Activated CD8-positive, alpha-beta memory T cell treated with anti-CD3 and anti-CD28 coated beads for 24 hours (primary cell): ENCODE data around the gene HAVCR2.

ENCODE experiments used
- DNase-seq: peaks from one replicate; pipeline ENCODE4 v3.0.0-alpha.2; 2020

HAVCR2 gene

GRCh38 chr5:157108976-157109375 lies at the start of gene HAVCR2:
Gene HAVCR2, minus strand, starts transcription at chr5:157109044. Its CDS starts 61 bp downstream, at chr5:157108983.
- DNase-seq: peak; percentile 75

GRCh38 chr5:157157293-157157891 lies 48.5 kb upstream of the HAVCR2 start:
- DNase-seq: no peak

- no peak for DNase-seq
These were observed 46.5 kb upstream of the HAVCR2 start for GRCh38 chr5:157155297-157155696.

DNA sequence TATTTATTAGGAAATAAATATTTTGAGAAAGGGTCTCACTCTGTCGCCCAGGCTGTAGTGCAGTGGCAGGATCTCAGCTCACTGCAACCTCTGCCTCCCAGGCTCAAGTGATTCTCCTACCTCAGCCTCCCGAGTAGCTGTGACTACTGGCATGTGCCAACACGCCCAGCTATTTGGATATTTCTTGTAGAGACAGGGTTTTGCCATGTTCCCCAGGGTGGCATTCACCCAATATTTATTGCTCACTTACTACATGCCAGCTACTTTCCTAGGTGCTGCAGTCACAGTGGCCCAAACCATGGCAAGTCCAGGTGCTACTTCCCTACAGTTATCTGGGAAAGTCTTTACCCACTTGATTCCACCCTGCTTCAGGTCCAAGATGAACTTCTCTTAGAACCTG lies 42.2 kb upstream of the HAVCR2 start:
- no peak for DNase-seq

GRCh38 chr5:157148734-157149615 lies 40.1 kb upstream of the HAVCR2 start:
- DNase-seq: peak; percentile 90

GRCh38 chr5:157143127-157143971 lies 34.5 kb upstream of the HAVCR2 start:
- DNase-seq: peak; percentile 77

GRCh38 chr5:157142317-157143126 lies 33.7 kb upstream of the HAVCR2 start, which contains the start of gene MED7:
Gene MED7, minus strand, starts transcription at chr5:157142865. Its CDS starts 3,434 bp downstream, at chr5:157139431.
- DNase-seq: peak; percentile 90

DNA sequence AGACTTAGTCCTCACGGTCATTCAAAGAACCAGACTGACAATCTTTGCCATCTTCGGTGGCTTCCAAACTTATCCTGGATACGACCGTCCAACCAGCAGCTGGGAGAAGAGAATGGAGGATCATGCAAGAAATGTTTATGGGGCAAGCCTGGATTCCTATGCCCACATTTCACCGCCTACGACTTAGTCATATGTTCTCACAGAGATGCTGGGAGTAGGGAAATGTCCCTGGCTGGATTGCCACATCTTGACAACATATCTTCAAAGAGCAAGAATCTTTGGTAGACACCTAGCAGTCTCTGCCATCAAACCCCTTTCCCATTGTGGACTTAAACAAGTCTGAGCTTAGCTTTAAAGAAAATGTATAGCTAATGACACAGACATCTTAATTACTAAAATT lies 28.8 kb upstream of the HAVCR2 start:
- no peak for DNase-seq

DNA sequence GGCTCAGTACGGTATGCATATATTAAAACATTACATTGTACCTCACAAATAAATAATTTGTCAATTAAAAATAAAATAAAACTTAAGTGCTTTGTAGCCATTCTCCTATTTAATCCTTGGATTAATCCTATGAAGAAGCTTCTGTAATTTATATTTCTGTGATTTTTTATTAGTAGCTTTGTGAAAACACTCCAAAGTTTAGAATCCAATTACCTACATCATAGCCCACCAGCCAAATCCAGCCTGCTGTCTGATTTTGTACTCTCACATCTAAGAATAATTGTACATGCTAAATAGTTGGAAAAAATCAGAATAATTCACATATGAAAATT lies 23.4 kb upstream of the HAVCR2 start:
- DNase-seq: no peak

DNA sequence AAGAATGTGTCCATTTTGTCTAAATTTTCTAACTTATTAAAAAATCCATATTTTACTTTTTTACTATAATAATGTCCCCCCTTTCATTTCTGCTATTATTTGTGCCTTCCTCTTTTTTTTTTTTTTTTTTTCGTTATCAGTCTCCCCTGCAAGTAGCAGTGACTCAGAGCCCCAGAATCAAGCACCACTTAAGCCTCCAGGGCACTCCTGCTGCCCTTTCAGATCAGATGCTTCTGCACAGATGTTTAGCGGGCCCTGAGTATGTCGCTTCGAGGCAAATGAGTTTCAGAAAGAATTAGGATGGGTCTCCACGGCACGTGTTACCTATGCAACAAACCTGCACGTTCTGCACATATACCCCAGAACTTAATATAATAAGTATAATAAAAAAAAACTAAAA lies 22.1 kb upstream of the HAVCR2 start:
- no peak for DNase-seq

GRCh38 chr5:157121709-157122108 lies 12.9 kb upstream of the HAVCR2 start:
- DNase-seq: no peak

DNA sequence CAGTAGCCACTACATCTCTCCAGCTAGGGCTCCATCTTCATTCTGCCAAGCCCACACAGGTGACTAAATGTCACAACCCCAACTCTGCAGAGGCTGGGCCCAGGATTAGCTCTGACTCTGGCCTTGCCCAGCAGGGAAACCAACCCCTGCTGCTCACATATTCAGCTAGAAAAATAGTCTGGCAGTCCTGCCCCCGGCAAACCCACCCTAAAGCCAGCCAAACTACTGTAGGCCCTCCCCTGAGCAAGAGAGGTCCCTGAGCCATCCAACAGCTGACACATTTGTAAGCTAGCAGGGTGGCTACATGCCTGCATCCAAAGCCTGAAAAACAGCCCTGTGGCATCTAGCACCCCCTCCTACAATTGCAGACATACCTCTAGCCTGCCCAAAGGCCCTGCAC lies 11.3 kb upstream of the HAVCR2 start:
- DNase-seq: no peak

DNA sequence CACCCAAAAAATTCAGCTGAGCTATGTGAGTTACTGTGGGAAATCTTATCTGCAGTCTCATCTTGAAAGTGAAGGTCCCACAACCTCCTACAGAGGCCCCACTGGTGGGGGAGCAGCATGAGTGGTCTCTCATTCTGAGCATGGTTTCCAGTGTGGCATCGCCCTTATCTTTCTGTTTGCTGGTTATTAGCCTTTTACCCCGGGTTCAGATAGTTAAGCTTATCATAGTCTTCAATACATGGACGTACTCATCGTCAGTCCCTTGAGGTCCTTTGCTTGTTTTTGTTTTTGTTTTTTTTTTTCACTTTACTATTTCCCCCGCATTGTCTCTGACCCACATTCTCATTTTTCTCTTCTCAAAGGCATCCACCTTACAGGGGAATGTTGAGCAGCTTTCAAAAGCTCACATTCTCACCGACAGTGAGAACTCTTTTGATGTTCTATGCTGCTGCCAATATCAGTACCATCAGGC lies 7.7 kb upstream of the HAVCR2 start:
- DNase-seq: no peak

- DNase-seq: no peak
These were observed 6.7 kb upstream of the HAVCR2 start for GRCh38 chr5:157115502-157115901.

DNA sequence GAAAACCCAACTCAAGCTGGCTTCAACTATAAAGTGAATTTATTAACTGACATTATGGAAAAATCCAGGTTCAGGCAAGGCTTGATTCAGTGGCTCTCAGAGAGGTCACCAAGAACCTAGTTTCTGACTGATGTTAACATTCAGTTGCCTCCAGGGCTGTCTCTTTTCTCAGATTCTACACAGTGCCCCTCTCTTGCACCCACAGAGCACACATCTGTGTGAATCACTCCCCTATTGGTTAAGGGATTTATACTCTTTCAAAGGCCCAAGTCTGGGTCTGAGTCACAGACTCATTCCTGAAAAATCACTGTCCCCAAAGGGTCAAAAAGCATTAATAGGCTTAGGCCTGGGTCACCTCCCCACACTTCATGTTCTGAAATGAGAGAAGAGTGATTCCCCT lies 6.2 kb upstream of the HAVCR2 start:
- no peak for DNase-seq

GRCh38 chr5:157113002-157113401 lies 4.2 kb upstream of the HAVCR2 start:
- DNase-seq: no peak

GRCh38 chr5:157109744-157110143 lies 900 bp upstream of the HAVCR2 start:
- DNase-seq: no peak

- DNase-seq: no peak
These were observed 1.3 kb downstream of the HAVCR2 start for GRCh38 chr5:157107508-157107907.

GRCh38 chr5:157106630-157107461 lies 2.0 kb downstream of the HAVCR2 start:
- DNase-seq: no peak

GRCh38 chr5:157100140-157100679 lies 8.6 kb downstream of the HAVCR2 start:
- peak; percentile 73 for DNase-seq

- no peak for DNase-seq
These were observed 20.4 kb downstream of the HAVCR2 start for GRCh38 chr5:157088342-157088990.
